DND-41 (cell line): ENCODE results near the gene ITM2C.

Experiments
- ATAC-seq: fragments of 200-7000 bp; cut with Tn5 transposase; 3 replicates; pipeline ENCODE4 v1.9.1; 2021; ENCODE audit warnings: low read depth; ENCODE audit not compliant: insufficient read depth
- DNase-seq: peaks from one replicate; pipeline ENCODE4 v3.0.0-alpha.2; 2020
- H2AFZ ChIP-seq: 2 replicates; pipeline ENCODE4 v1.6.0; 2012; ENCODE audit warnings: low read depth, low read length
- H3K27ac ChIP-seq: 2 replicates; pipeline ENCODE4 v1.5.1; 2012; ENCODE audit warnings: low read length, inconsistent platforms
- H3K27me3 ChIP-seq: fragments of 200-600 bp; sonication (generic); 2 replicates; pipeline ENCODE4 v1.6.0; 2012; ENCODE audit warnings: low read length, mild to moderate bottlenecking, inconsistent platforms; ENCODE audit not compliant: insufficient read depth, poor library complexity
- H3K36me3 ChIP-seq: 2 replicates; pipeline ENCODE4 v1.5.1; 2012; ENCODE audit warnings: low read length, inconsistent platforms; ENCODE audit not compliant: insufficient read depth
- H3K4me1 ChIP-seq: 2 replicates; pipeline ENCODE4 v1.5.1; 2012; ENCODE audit warnings: mild to moderate bottlenecking, low read length; ENCODE audit not compliant: insufficient read depth
- H3K4me2 ChIP-seq: 2 replicates; pipeline ENCODE4 v1.6.0; 2012; ENCODE audit warnings: mild to moderate bottlenecking, moderate library complexity, low read length, inconsistent platforms; ENCODE audit not compliant: insufficient read depth
- H3K4me3 ChIP-seq, 2 experiments: fragments of 200-600 bp in 1 of 2; shearing (Covaris generic) in 1 of 2; 2 replicates each; pipeline ENCODE4 v1.5.1; 2012 to 2016; ENCODE audit warnings: inconsistent platforms in 2 of 2, low read length in 2 of 2, mild to moderate bottlenecking in 2 of 2, low read depth in 1 of 2, moderate library complexity in 1 of 2
- H3K79me2 ChIP-seq: 2 replicates; pipeline ENCODE4 v1.6.0; 2012; ENCODE audit warnings: low read length, inconsistent platforms; ENCODE audit not compliant: insufficient read depth
- H3K9ac ChIP-seq: 2 replicates; pipeline ENCODE4 v1.6.0; 2012; ENCODE audit warnings: low read depth, mild to moderate bottlenecking, inconsistent platforms, low read length, moderate library complexity
- H3K9me3 ChIP-seq: 2 replicates; pipeline ENCODE4 v1.5.1; 2012; ENCODE audit warnings: low read length, moderate library complexity, mild to moderate bottlenecking, inconsistent platforms; ENCODE audit not compliant: insufficient read depth, severe bottlenecking
- H4K20me1 ChIP-seq: 2 replicates; pipeline ENCODE4 v1.6.0; 2012; ENCODE audit warnings: low read length; ENCODE audit not compliant: insufficient read depth
- CTCF ChIP-seq: IDR thresholded peaks from 2 replicates; pipeline ENCODE4 v1.5.1; 2012; ENCODE audit warnings: borderline replicate concordance, low read length, moderate library complexity, mild to moderate bottlenecking; ENCODE audit not compliant: poor library complexity, severe bottlenecking; ENCODE audit errors: extremely low read depth
- EZH2 ChIP-seq: IDR thresholded peaks from 3 replicates; pipeline ENCODE4 v1.6.1; 2012; ENCODE audit warnings: borderline replicate concordance, low read depth, mild to moderate bottlenecking, moderate library complexity, low read length, inconsistent platforms; ENCODE audit not compliant: severe bottlenecking

The ITM2C gene

GRCh38 chr2:230898016-230898712, 33.4 kb downstream of the ITM2C start:
- Histone ChIP-seq H3K4me1 (no peaks in the 10 kb centered on the region), H3K27ac (no peak overlapping the region), H4K20me1 (0 out of 2 replicates have a peak, but pooled peaks cover 4% of the 10 kb centered on the region), H3K4me3 (no peak overlapping the region), H3K27me3 (peaks cover 25% of the 10 kb centered on the region), H3K36me3 (no peaks in the 10 kb centered on the region), H3K4me2 (no peak overlapping the region), H3K79me2 (no peaks in the 10 kb centered on the region), H3K9ac (no peak overlapping the region), H3K9me3 (no peaks in the 10 kb centered on the region), H2AFZ (no peak overlapping the region)
- TF ChIP-seq CTCF (no peak), EZH2 (no peak)
- DNase-seq, result no peak
- no peak for ATAC-seq

- H3K9me3 ChIP-seq, result no peaks in the 10 kb centered on the region
- no peaks in the 10 kb centered on the region for H3K4me1 ChIP-seq
- no peak overlapping the region for H2AFZ ChIP-seq
- DNase-seq (no peak), ATAC-seq (no peak)
- no peak for TF ChIP-seq CTCF
- no peak overlapping the region for H3K4me3 ChIP-seq
- no peaks in the 10 kb centered on the region for H3K79me2 ChIP-seq
- no peaks in the 10 kb centered on the region for H3K36me3 ChIP-seq
- no peak overlapping the region for H3K4me2 ChIP-seq
- H4K20me1 ChIP-seq, result 0 out of 2 replicates have a peak, but pooled peaks cover 4% of the 10 kb centered on the region
- H3K27ac ChIP-seq, result no peak overlapping the region
- H3K9ac ChIP-seq, result no peak overlapping the region
- peaks cover 25% of the 10 kb centered on the region for H3K27me3 ChIP-seq
These were observed 34.0 kb downstream of the ITM2C start for GRCh38 chr2:230898713-230899091.

GRCh38 chr2:230899287-230899686, 34.5 kb downstream of the ITM2C start:
- ATAC-seq (no peak), DNase-seq (no peak)
- Histone ChIP-seq H4K20me1 (0 out of 2 replicates have a peak, but pooled peaks cover 4% of the 10 kb centered on the region), H3K9ac (no peak overlapping the region), H3K27ac (no peak overlapping the region), H3K27me3 (peaks cover 30% of the 10 kb centered on the region), H3K4me3 (no peak overlapping the region), H3K79me2 (no peaks in the 10 kb centered on the region), H3K4me1 (no peaks in the 10 kb centered on the region), H3K36me3 (no peaks in the 10 kb centered on the region), H3K9me3 (no peaks in the 10 kb centered on the region), H2AFZ (no peak overlapping the region), H3K4me2 (no peak overlapping the region)
- no peak for TF ChIP-seq EZH2
- no peak for TF ChIP-seq CTCF
